HCT116 (cell line): ENCODE measurements around the gene FHOD3. TPM values are rescaled to one million over a fixed set of nuclear protein-coding genes. Genes with fewer than 3 reads are reported as not detected.

Experiments
- ATAC-seq: fragments of 200-7000 bp; cut with Tn5 transposase; 2 replicates; pipeline ENCODE4 v1.9.1; 2020; ENCODE audit warnings: mild to moderate bottlenecking, moderate library complexity
- BruUV-seq: library from RNA; stranded (reverse); fragments of 400-500 nt; replicated peaks from 2 replicates; lab custom pipeline; 2021; lab: Mats Ljungman, UMichigan
- CTCF ChIA-PET: fragments of 300-600 bp; sonication (Branson Sonifier 250); formaldehyde crosslinking; loops from one replicate; lab custom pipeline; 2021; ENCODE audit warnings: antibody characterized with exemption; lab: Charles Lee
- POLR2A ChIA-PET: fragments of 300-600, 350-600 bp; sonication (Branson Sonifier 250); formaldehyde crosslinking; loops from one replicate; lab custom pipeline; 2021; ENCODE audit warnings: antibody characterized with exemption; lab: Charles Lee
- RAD21 ChIA-PET, 2 experiments: fragments of 300-600 bp; sonication (Branson Sonifier 250); formaldehyde crosslinking; loops; one replicate each; lab custom pipeline; 2023; ENCODE audit warnings: low total read pairs in 2 of 2; ENCODE audit not compliant: uncharacterized antibody in 2 of 2, unreplicated experiment in 2 of 2, low non-redundant PET in 1 of 2; lab: Charles Lee
- DNase-seq: peaks from one replicate; pipeline ENCODE4 v3.0.0-alpha.2; 2010; ENCODE audit warnings: low read depth, low spot score
- H2AFZ ChIP-seq: fragments of 200-600 bp; shearing (Covaris generic), sonication (generic); 2 replicates; pipeline ENCODE4 v1.6.1; 2017; ENCODE audit warnings: low read depth, mixed run types, mixed read lengths, antibody characterized with exemption, low read length; ENCODE audit not compliant: poor library complexity, severe bottlenecking
- H3K27ac ChIP-seq: 2 replicates; pipeline ENCODE4 v1.5.1; 2012; ENCODE audit warnings: low read depth, low read length
- H3K27me3 ChIP-seq: fragments of 200-600 bp; sonication (generic); 2 replicates; pipeline ENCODE4 v1.6.1; 2016; ENCODE audit warnings: mixed run types, low read length, mixed read lengths; ENCODE audit not compliant: insufficient read depth
- H3K36me3 ChIP-seq, 2 experiments: fragments of 200-500 bp in 1 of 2; fragments of 200-600 bp in 1 of 2; sonication (Bioruptor generic) in 1 of 2; sonication (generic) in 1 of 2; 2 replicates each; pipeline versions ENCODE4 v1.5.1 to v1.6.1; 2014 to 2016; ENCODE audit warnings: low read length in 2 of 2, inconsistent platforms in 1 of 2, mixed read lengths in 1 of 2, mixed run types in 1 of 2; ENCODE audit not compliant: insufficient read depth in 2 of 2, control insufficient read depth in 1 of 2
- H3K4me1 ChIP-seq, 2 experiments: fragments of 200-600 bp in 1 of 2; sonication (generic) in 1 of 2; 2 replicates each; pipeline versions ENCODE4 v1.5.1 to v1.6.1; 2012 to 2017; ENCODE audit warnings: low read length in 2 of 2, inconsistent platforms in 1 of 2, mild to moderate bottlenecking in 1 of 2, mixed read lengths in 1 of 2, mixed run types in 1 of 2, moderate library complexity in 1 of 2; ENCODE audit not compliant: insufficient read depth in 2 of 2, control insufficient read depth in 1 of 2
- H3K4me2 ChIP-seq: fragments of 200-600 bp; sonication (generic); 2 replicates; pipeline ENCODE4 v1.6.1; 2017; ENCODE audit warnings: mixed run types, low read length, mixed read lengths
- H3K4me3 ChIP-seq, 2 experiments: fragments of 200-600 bp in 1 of 2; sonication (generic) in 1 of 2; replicated peaks in 1 of 2; 2 replicates each; pipeline ENCODE4 v1.5.1; 2011 to 2016; ENCODE audit warnings: low read length in 2 of 2, control low read depth in 1 of 2, low read depth in 1 of 2, mild to moderate bottlenecking in 1 of 2, mixed read lengths in 1 of 2, mixed run types in 1 of 2
- H3K79me2 ChIP-seq: fragments of 200-600 bp; sonication (generic); 2 replicates; pipeline ENCODE4 v1.6.1; 2017; ENCODE audit warnings: mild to moderate bottlenecking, mixed run types, low read length, moderate library complexity, mixed read lengths; ENCODE audit not compliant: insufficient read depth
- H3K9ac ChIP-seq: fragments of 200-600 bp; sonication (generic); 2 replicates; pipeline ENCODE4 v1.6.1; 2016; ENCODE audit warnings: low read length, mixed read lengths
- H3K9me2 ChIP-seq: fragments of 200-600 bp; sonication (generic), shearing (Covaris generic); 2 replicates; pipeline ENCODE4 v1.6.1; 2017; ENCODE audit warnings: mixed run types, mild to moderate bottlenecking, moderate library complexity; ENCODE audit not compliant: insufficient read depth
- H3K9me3 ChIP-seq, 2 experiments: fragments of 200-500 bp in 1 of 2; fragments of 200-600 bp in 1 of 2; sonication (Bioruptor generic) in 1 of 2; sonication (generic) in 1 of 2; 2 replicates each; pipeline ENCODE4 v1.6.1; 2014 to 2017; ENCODE audit warnings: low read length in 2 of 2, mixed read lengths in 2 of 2, inconsistent platforms in 1 of 2, low read depth in 1 of 2, mild to moderate bottlenecking in 1 of 2, mixed run types in 1 of 2, moderate library complexity in 1 of 2; ENCODE audit not compliant: control insufficient read depth in 1 of 2, insufficient read depth in 1 of 2
- H4K20me1 ChIP-seq: fragments of 200-600 bp; sonication (generic), shearing (Covaris generic); 2 replicates; pipeline ENCODE4 v1.6.1; 2017; ENCODE audit warnings: mixed run types, mild to moderate bottlenecking, moderate library complexity; ENCODE audit not compliant: insufficient read depth
- EGR1 ChIP-seq: IDR thresholded peaks from 2 replicates; pipeline ENCODE4 v1.6.1; 2012; ENCODE audit warnings: low read depth
- ELF1 ChIP-seq: IDR thresholded peaks from 2 replicates; pipeline ENCODE4 v1.6.1; 2012; ENCODE audit warnings: low read depth, borderline replicate concordance
- EZH2phosphoT487 ChIP-seq: fragments of 200-600 bp; IDR thresholded peaks from 2 replicates; pipeline ENCODE4 v1.6.1; 2018; ENCODE audit warnings: antibody characterized with exemption, borderline replicate concordance
- JUND ChIP-seq: IDR thresholded peaks from 2 replicates; pipeline ENCODE4 v1.6.1; 2012
- POLR2A ChIP-seq: IDR thresholded peaks from 2 replicates; pipeline ENCODE4 v1.7.0; 2011; ENCODE audit warnings: borderline replicate concordance; ENCODE audit not compliant: insufficient read depth, insufficient read length; ENCODE audit errors: extremely low read depth
- RAD21 ChIP-seq: IDR thresholded peaks from 2 replicates; pipeline ENCODE4 v1.6.1; 2012; ENCODE audit warnings: low read depth, mild to moderate bottlenecking
- SIN3A ChIP-seq: IDR thresholded peaks from 2 replicates; pipeline ENCODE4 v1.6.1; 2012; ENCODE audit warnings: low read depth
- TCF7L2 ChIP-seq: IDR thresholded peaks from 2 replicates; pipeline ENCODE4 v1.7.0; 2011; ENCODE audit warnings: borderline replicate concordance, inconsistent platforms; ENCODE audit not compliant: insufficient read depth, insufficient read length; ENCODE audit errors: extremely low read depth
- YY1 ChIP-seq: IDR thresholded peaks from 2 replicates; pipeline ENCODE4 v1.6.1; 2011; ENCODE audit warnings: low read length, low read depth, moderate library complexity, mild to moderate bottlenecking; ENCODE audit not compliant: insufficient replicate concordance; ENCODE audit errors: extremely low read depth
- ZFX ChIP-seq: fragments of 450-650 bp; IDR thresholded peaks from 2 replicates; pipeline ENCODE4 v1.6.1; 2017
- intact Hi-C: fragments of 100-400 bp; cut with micrococcal nuclease; formaldehyde crosslinking; loops from 2 replicates; pipeline ENCODE4 v1.10.0; 2022
- total RNA-seq: library from RNA; stranded (reverse); gene quantifications from one replicate; pipeline ENCODE4 v1.2.1, GENCODE V29; 2021; ENCODE audit not compliant: unreplicated experiment
- TF ChIP-seq, protein P1 (sequence below), 3 experiments: fragments of 200-600 bp in 1 of 3; sonication (generic) in 1 of 3; IDR thresholded peaks in 2 of 3; conservative IDR thresholded peaks in 1 of 3; 2 replicates each; pipeline ENCODE4 v1.5.1; 2012 to 2017; ENCODE audit warnings: low read depth in 2 of 3, low read length in 2 of 3, antibody characterized with exemption in 1 of 3, borderline replicate concordance in 1 of 3, control low read depth in 1 of 3, mild to moderate bottlenecking in 1 of 3, mixed read lengths in 1 of 3, mixed run types in 1 of 3, moderate library complexity in 1 of 3; ENCODE audit not compliant: insufficient read depth in 1 of 3
- TF ChIP-seq, protein P2 (sequence below): IDR thresholded peaks from 2 replicates; pipeline ENCODE4 v1.6.1; 2012

The FHOD3 gene
- total RNA-seq, 1 experiment from 2014 or later, result 4.0 TPM

DNA sequence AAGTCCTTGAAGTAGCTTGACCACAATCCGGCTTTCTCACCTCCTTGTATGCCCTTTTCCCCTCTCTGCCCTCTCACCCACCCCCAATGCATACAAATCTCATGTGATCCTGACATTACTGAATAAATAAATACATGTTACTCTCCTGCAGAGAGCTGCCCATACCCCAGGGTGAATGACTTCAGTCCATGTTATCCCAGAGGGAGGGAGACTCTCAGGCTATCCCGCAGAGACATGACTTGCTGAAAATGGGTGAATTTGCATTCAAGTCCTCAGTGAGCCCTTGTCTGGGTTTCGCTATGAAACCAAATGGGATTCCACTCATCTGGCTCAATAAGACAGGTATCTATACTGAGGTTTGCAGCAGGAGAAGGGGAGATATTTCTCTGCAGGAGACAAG is 168.5 kb downstream of the FHOD3 start:
- no TSS peak for BruUV-seq
- Histone ChIP-seq H3K9me2 (no peaks in the 10 kb centered on the region), H3K79me2 (no peaks in the 10 kb centered on the region), H3K4me3 (no peak overlapping the region), H3K27ac (no peak overlapping the region), H3K27me3 (peaks cover 1% of the 10 kb centered on the region; the same call in 1 of the 2 replicates), H4K20me1 (no peaks in the 10 kb centered on the region), H3K9me3 (no peaks in the 10 kb centered on the region), H2AFZ (no peak overlapping the region), H3K4me2 (no peak overlapping the region), H3K36me3 (no peaks in the 10 kb centered on the region), H3K9ac (no peak overlapping the region), H3K4me1 (no peaks in the 10 kb centered on the region)
- ChIA-PET POLR2A (no interaction called here), RAD21 (no interaction called here), CTCF (no interaction called here)
- DNase-seq (no peak), ATAC-seq (no peak)
- TF ChIP-seq SIN3A (no peak), EZH2phosphoT487 (no peak), ELF1 (no peak), YY1 (no peak), TCF7L2 (no peak), EGR1 (no peak), RAD21 (no peak), JUND (no peak), ZFX (no peak), POLR2A (no peak)
- TF ChIP-seq, protein P1, sequence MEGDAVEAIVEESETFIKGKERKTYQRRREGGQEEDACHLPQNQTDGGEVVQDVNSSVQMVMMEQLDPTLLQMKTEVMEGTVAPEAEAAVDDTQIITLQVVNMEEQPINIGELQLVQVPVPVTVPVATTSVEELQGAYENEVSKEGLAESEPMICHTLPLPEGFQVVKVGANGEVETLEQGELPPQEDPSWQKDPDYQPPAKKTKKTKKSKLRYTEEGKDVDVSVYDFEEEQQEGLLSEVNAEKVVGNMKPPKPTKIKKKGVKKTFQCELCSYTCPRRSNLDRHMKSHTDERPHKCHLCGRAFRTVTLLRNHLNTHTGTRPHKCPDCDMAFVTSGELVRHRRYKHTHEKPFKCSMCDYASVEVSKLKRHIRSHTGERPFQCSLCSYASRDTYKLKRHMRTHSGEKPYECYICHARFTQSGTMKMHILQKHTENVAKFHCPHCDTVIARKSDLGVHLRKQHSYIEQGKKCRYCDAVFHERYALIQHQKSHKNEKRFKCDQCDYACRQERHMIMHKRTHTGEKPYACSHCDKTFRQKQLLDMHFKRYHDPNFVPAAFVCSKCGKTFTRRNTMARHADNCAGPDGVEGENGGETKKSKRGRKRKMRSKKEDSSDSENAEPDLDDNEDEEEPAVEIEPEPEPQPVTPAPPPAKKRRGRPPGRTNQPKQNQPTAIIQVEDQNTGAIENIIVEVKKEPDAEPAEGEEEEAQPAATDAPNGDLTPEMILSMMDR (IDR thresholded peaks at IDR 0.05 in 2 of 3, conservative IDR thresholded peaks at IDR 0.05 in 1 of 3; ENCODE audit: borderline replicate concordance in 1 of 3, insufficient read depth in 1 of 3, low read depth in 2 of 3, low read length in 2 of 3), result no peak
- TF ChIP-seq, protein P2, sequence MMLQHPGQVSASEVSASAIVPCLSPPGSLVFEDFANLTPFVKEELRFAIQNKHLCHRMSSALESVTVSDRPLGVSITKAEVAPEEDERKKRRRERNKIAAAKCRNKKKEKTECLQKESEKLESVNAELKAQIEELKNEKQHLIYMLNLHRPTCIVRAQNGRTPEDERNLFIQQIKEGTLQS, result no peak
- intact Hi-C loops, result no loop called here
